Neural cell (in vitro differentiated cells): Measurements from ENCODE around the gene SHMT1. TPM values are rescaled to one million over a fixed set of nuclear protein-coding genes. Genes with fewer than 3 reads are reported as not detected.

Experiments used
- H2AFZ ChIP-seq: fragments of 200-600, 300-800 bp; sonication (generic), shearing (Covaris generic); 2 replicates; pipeline ENCODE4 v1.6.0; 2014; ENCODE audit warnings: low read depth, mild to moderate bottlenecking, antibody characterized with exemption, low read length, moderate library complexity
- H3F3A ChIP-seq: fragments of 200-600 bp; shearing (Covaris generic); 2 replicates; pipeline ENCODE4 v1.6.1; 2016; ENCODE audit warnings: mild to moderate bottlenecking, moderate library complexity, mixed read lengths, antibody characterized with exemption, low read length; ENCODE audit not compliant: insufficient read depth, poor library complexity, severe bottlenecking
- H3K27ac ChIP-seq: fragments of 200-600, 300-800 bp; sonication (generic), shearing (Covaris generic); 2 replicates; pipeline ENCODE4 v1.5.1; 2014; ENCODE audit warnings: mild to moderate bottlenecking, low read length, moderate library complexity
- H3K27me3 ChIP-seq: fragments of 300-800, 200-600 bp; sonication (generic), shearing (Covaris generic); 2 replicates; pipeline ENCODE4 v1.6.0; 2014; ENCODE audit warnings: mild to moderate bottlenecking, low read depth, low read length, moderate library complexity; ENCODE audit not compliant: insufficient read depth
- H3K36me3 ChIP-seq: fragments of 300-800, 200-600 bp; sonication (generic), shearing (Covaris generic); 2 replicates; pipeline ENCODE4 v1.5.1; 2014; ENCODE audit warnings: mild to moderate bottlenecking, antibody characterized with exemption, low read length, moderate library complexity; ENCODE audit not compliant: insufficient read depth
- H3K4me2 ChIP-seq: fragments of 300-800, 200-600 bp; sonication (generic), shearing (Covaris generic); 2 replicates; pipeline ENCODE4 v1.6.0; 2014; ENCODE audit warnings: mild to moderate bottlenecking, low read length
- H3K4me3 ChIP-seq: fragments of 300-800, 200-600 bp; sonication (generic), shearing (Covaris generic); 2 replicates; pipeline ENCODE4 v1.5.1; 2014; ENCODE audit warnings: mild to moderate bottlenecking, low read length, moderate library complexity
- H3K79me2 ChIP-seq: fragments of 200-600 bp; shearing (Covaris generic); replicated peaks from 2 replicates; pipeline ENCODE4 v1.6.0; 2014; ENCODE audit warnings: mild to moderate bottlenecking, low read length, moderate library complexity; ENCODE audit not compliant: insufficient read depth
- H3K9ac ChIP-seq: fragments of 300-800, 200-600 bp; sonication (generic), shearing (Covaris generic); 2 replicates; pipeline ENCODE4 v1.6.1; 2016; ENCODE audit warnings: mild to moderate bottlenecking, low read length, mixed read lengths
- H3K9me2 ChIP-seq: fragments of 200-600 bp; shearing (Covaris generic); 2 replicates; pipeline ENCODE4 v1.6.1; 2016; ENCODE audit warnings: mild to moderate bottlenecking, low read length, mixed read lengths; ENCODE audit not compliant: insufficient read depth
- H3K9me3 ChIP-seq: fragments of 200-600, 300-800 bp; sonication (generic), shearing (Covaris generic); 2 replicates; pipeline ENCODE4 v1.6.1; 2016; ENCODE audit warnings: mild to moderate bottlenecking, mixed run types, low read length, moderate library complexity, mixed read lengths
- H4K20me1 ChIP-seq: fragments of 200-600 bp; shearing (Covaris generic); 2 replicates; pipeline ENCODE4 v1.6.1; 2016; ENCODE audit warnings: mild to moderate bottlenecking, mixed run types; ENCODE audit not compliant: insufficient read depth
- EP300 ChIP-seq: fragments of 450-650 bp; conservative IDR thresholded peaks from 2 replicates; pipeline ENCODE4 v1.6.1; 2014; ENCODE audit warnings: antibody characterized with exemption, mild to moderate bottlenecking, moderate library complexity; ENCODE audit not compliant: poor library complexity, severe bottlenecking
- EZH2 ChIP-seq: fragments of 200-600, 300-800 bp; shearing (Covaris generic), sonication (generic); IDR thresholded peaks from 2 replicates; pipeline ENCODE4 v1.6.1; 2014; ENCODE audit warnings: antibody characterized with exemption, low read length, borderline replicate concordance, mild to moderate bottlenecking; ENCODE audit not compliant: insufficient read depth, poor library complexity, severe bottlenecking
- MXI1 ChIP-seq: fragments of 450-650 bp; conservative IDR thresholded peaks from 2 replicates; pipeline ENCODE4 v1.6.1; 2014; ENCODE audit warnings: antibody characterized with exemption, mild to moderate bottlenecking; ENCODE audit not compliant: poor library complexity, severe bottlenecking
- POLR2AphosphoS5 ChIP-seq: IDR thresholded peaks from 2 replicates; pipeline ENCODE4 v1.6.1; 2012
- RAD21 ChIP-seq: fragments of 450-650 bp; conservative IDR thresholded peaks from 2 replicates; pipeline ENCODE4 v1.6.1; 2014; ENCODE audit warnings: antibody characterized with exemption, mild to moderate bottlenecking, moderate library complexity
- SMC3 ChIP-seq: fragments of 450-650 bp; conservative IDR thresholded peaks from 2 replicates; pipeline ENCODE4 v1.6.1; 2014; ENCODE audit warnings: antibody characterized with exemption, mild to moderate bottlenecking, moderate library complexity; ENCODE audit not compliant: poor library complexity
- TAF1 ChIP-seq: IDR thresholded peaks from 2 replicates; pipeline ENCODE4 v1.6.1; 2012; ENCODE audit warnings: low read depth
- polyA plus RNA-seq: library from polyadenylated mRNA; depleted of rRNA; stranded (reverse); fragments of >200 nt; gene quantifications from 2 replicates; pipeline ENCODE4 v1.2.3, GENCODE V29; 2014
- TF ChIP-seq, protein P1 (sequence below): fragments of 450-650 bp; IDR thresholded peaks from 2 replicates; pipeline ENCODE4 v1.5.1; 2014; ENCODE audit warnings: antibody characterized with exemption, mild to moderate bottlenecking, moderate library complexity; ENCODE audit not compliant: poor library complexity, severe bottlenecking
- TF ChIP-seq, protein P2 (sequence below): IDR thresholded peaks from 2 replicates; pipeline ENCODE4 v1.6.1; 2012; ENCODE audit warnings: borderline replicate concordance

Gene SHMT1
- polyA plus RNA-seq, 1 donor from 2014 or later: 4.5 TPM

DNA sequence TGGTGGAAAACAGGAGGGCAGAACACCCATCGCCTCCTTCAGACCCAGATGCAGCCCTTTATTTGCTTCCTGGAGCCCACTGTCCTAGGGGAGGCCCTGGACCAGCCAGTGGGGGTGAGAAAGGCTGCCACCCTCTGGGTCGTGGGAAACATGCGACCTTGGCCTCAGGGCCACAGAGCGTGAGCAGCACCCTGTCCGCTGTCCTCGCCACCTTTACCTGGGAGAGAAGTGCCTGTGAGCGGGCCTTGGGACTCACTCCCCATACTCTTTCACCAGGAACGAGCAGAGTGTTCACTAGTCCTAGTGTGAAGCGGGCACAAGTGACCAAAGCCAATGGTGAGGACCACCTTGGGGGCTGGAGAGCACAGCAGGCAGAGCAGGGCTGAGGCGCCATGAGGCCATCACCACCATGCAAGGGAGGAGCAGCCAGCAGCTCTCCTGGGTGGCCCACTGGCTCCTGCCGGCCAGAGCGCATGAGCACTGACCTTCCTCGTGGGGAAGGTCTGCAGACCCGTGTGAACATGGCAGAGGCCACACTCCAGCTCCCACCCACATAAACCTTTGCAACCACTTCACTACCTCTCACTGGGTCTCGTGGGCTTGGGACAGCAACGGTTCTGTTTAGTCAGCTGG lies 39.7 kb downstream of the SHMT1 start:
- H3K9me2 ChIP-seq: no peaks in the 10 kb centered on the region
- H3K36me3 ChIP-seq: no peaks in the 10 kb centered on the region
- H3K4me2 ChIP-seq: no peak overlapping the region
- H3K27ac ChIP-seq: no peak overlapping the region
- H3K9ac ChIP-seq: no peak overlapping the region
- H3K9me3 ChIP-seq: no peaks in the 10 kb centered on the region
- no peaks in the 10 kb centered on the region for H4K20me1 ChIP-seq
- no peak overlapping the region for H2AFZ ChIP-seq
- H3K27me3 ChIP-seq: no peaks in the 10 kb centered on the region
- no peaks in the 10 kb centered on the region for H3F3A ChIP-seq
- H3K79me2 ChIP-seq: no peaks in the 10 kb centered on the region
- no peak overlapping the region for H3K4me3 ChIP-seq
- no peak for TF ChIP-seq MXI1
- no peak for TF ChIP-seq TAF1
- no peak for TF ChIP-seq SMC3
- no peak for TF ChIP-seq EP300

DNA sequence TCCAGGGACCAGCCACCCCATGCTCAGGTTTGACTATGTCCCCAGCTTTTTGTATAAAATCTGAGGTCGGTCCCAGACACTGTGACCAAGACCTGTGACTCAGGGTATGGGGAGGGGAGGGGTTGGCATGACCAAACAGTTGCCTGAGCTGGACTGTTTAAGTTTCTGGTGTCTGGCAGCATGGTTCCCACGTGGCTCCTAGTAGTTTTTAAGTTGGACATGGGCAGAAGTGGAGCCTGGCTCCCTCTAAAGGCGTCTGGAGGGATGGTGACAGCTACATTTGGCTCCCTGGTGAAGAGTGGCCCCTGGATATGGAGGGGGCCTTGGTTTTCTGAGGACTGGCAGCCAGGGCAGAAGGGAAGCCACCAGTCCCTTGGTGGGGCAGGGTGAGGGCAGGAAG lies 40.3 kb downstream of the SHMT1 start:
- TF ChIP-seq EZH2 (no peak), EP300 (no peak), RAD21 (no peak), MXI1 (no peak), SMC3 (no peak), POLR2AphosphoS5 (no peak), TAF1 (no peak)
- TF ChIP-seq, protein P1, sequence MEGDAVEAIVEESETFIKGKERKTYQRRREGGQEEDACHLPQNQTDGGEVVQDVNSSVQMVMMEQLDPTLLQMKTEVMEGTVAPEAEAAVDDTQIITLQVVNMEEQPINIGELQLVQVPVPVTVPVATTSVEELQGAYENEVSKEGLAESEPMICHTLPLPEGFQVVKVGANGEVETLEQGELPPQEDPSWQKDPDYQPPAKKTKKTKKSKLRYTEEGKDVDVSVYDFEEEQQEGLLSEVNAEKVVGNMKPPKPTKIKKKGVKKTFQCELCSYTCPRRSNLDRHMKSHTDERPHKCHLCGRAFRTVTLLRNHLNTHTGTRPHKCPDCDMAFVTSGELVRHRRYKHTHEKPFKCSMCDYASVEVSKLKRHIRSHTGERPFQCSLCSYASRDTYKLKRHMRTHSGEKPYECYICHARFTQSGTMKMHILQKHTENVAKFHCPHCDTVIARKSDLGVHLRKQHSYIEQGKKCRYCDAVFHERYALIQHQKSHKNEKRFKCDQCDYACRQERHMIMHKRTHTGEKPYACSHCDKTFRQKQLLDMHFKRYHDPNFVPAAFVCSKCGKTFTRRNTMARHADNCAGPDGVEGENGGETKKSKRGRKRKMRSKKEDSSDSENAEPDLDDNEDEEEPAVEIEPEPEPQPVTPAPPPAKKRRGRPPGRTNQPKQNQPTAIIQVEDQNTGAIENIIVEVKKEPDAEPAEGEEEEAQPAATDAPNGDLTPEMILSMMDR: no peak
- TF ChIP-seq, protein P2, sequence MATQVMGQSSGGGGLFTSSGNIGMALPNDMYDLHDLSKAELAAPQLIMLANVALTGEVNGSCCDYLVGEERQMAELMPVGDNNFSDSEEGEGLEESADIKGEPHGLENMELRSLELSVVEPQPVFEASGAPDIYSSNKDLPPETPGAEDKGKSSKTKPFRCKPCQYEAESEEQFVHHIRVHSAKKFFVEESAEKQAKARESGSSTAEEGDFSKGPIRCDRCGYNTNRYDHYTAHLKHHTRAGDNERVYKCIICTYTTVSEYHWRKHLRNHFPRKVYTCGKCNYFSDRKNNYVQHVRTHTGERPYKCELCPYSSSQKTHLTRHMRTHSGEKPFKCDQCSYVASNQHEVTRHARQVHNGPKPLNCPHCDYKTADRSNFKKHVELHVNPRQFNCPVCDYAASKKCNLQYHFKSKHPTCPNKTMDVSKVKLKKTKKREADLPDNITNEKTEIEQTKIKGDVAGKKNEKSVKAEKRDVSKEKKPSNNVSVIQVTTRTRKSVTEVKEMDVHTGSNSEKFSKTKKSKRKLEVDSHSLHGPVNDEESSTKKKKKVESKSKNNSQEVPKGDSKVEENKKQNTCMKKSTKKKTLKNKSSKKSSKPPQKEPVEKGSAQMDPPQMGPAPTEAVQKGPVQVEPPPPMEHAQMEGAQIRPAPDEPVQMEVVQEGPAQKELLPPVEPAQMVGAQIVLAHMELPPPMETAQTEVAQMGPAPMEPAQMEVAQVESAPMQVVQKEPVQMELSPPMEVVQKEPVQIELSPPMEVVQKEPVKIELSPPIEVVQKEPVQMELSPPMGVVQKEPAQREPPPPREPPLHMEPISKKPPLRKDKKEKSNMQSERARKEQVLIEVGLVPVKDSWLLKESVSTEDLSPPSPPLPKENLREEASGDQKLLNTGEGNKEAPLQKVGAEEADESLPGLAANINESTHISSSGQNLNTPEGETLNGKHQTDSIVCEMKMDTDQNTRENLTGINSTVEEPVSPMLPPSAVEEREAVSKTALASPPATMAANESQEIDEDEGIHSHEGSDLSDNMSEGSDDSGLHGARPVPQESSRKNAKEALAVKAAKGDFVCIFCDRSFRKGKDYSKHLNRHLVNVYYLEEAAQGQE: no peak
- H2AFZ ChIP-seq: no peak overlapping the region
- no peaks in the 10 kb centered on the region for H3K36me3 ChIP-seq
- H3F3A ChIP-seq: no peaks in the 10 kb centered on the region
- no peak overlapping the region for H3K27ac ChIP-seq
- no peaks in the 10 kb centered on the region for H3K9me2 ChIP-seq
- H3K4me2 ChIP-seq: no peak overlapping the region
- H3K9me3 ChIP-seq: no peaks in the 10 kb centered on the region
- H3K9ac ChIP-seq: no peak overlapping the region
- no peaks in the 10 kb centered on the region for H4K20me1 ChIP-seq
- peaks cover 2% of the 10 kb centered on the region for H3K79me2 ChIP-seq
- no peak overlapping the region for H3K4me3 ChIP-seq
- H3K27me3 ChIP-seq: no peaks in the 10 kb centered on the region
